MM.1S (cell line): ENCODE data around the gene ZBTB11.

ENCODE experiments used
- DNase-seq: peaks from one replicate; pipeline ENCODE4 v3.0.0-alpha.2; 2015
- H2AFZ ChIP-seq: fragments of 300-600 bp; sonication (generic); 2 replicates; pipeline ENCODE4 v1.6.0; 2016; ENCODE audit warnings: antibody characterized with exemption, low read length
- H3F3A ChIP-seq: fragments of 300-600 bp; sonication (generic); 2 replicates; pipeline ENCODE4 v1.6.1; 2016; ENCODE audit warnings: mild to moderate bottlenecking, antibody characterized with exemption, low read length, moderate library complexity, mixed read lengths; ENCODE audit not compliant: insufficient read depth
- H3K27ac ChIP-seq: fragments of 300-600 bp; sonication (generic); 2 replicates; pipeline ENCODE4 v1.5.1; 2016; ENCODE audit warnings: mild to moderate bottlenecking, low read length
- H3K27me3 ChIP-seq: fragments of 300-600 bp; sonication (generic); replicated peaks from 2 replicates; pipeline ENCODE4 v1.6.0; 2016; ENCODE audit warnings: low read length; ENCODE audit not compliant: insufficient read depth
- H3K36me3 ChIP-seq: fragments of 300-600 bp; sonication (generic); replicated peaks from 2 replicates; pipeline ENCODE4 v1.6.1; 2016; ENCODE audit warnings: mild to moderate bottlenecking, low read length, mixed read lengths; ENCODE audit not compliant: insufficient read depth
- H3K4me1 ChIP-seq: fragments of 300-600 bp; sonication (generic); 2 replicates; pipeline ENCODE4 v1.6.1; 2016; ENCODE audit warnings: low read length, mixed read lengths
- H3K4me2 ChIP-seq: fragments of 300-600 bp; sonication (generic); 2 replicates; pipeline ENCODE4 v1.6.0; 2016; ENCODE audit warnings: low read depth, low read length
- H3K4me3 ChIP-seq: fragments of 300-600 bp; sonication (generic); 2 replicates; pipeline ENCODE4 v1.5.1; 2016; ENCODE audit warnings: low read length, mixed read lengths
- H3K79me2 ChIP-seq: fragments of 300-600 bp; sonication (generic); 2 replicates; pipeline ENCODE4 v1.6.1; 2016; ENCODE audit warnings: mixed run types, low read length, mixed read lengths
- H3K9ac ChIP-seq: fragments of 300-600 bp; sonication (generic); 2 replicates; pipeline ENCODE4 v1.6.1; 2016; ENCODE audit warnings: low read length, mixed read lengths
- H3K9me2 ChIP-seq: fragments of 300-600 bp; sonication (generic); replicated peaks from 2 replicates; pipeline ENCODE4 v1.6.1; 2016; ENCODE audit warnings: mild to moderate bottlenecking, low read length, mixed read lengths; ENCODE audit not compliant: insufficient read depth
- H3K9me3 ChIP-seq: fragments of 300-600 bp; sonication (generic); replicated peaks from 2 replicates; pipeline ENCODE4 v1.6.1; 2016; ENCODE audit warnings: mild to moderate bottlenecking, low read length, mixed read lengths; ENCODE audit not compliant: insufficient read depth
- H4K20me1 ChIP-seq: fragments of 300-600 bp; sonication (generic); 2 replicates; pipeline ENCODE4 v1.6.1; 2016; ENCODE audit warnings: mild to moderate bottlenecking, low read length, moderate library complexity, mixed read lengths; ENCODE audit not compliant: insufficient read depth
- CTCF ChIP-seq: fragments of 300-600 bp; sonication (generic); IDR thresholded peaks from 2 replicates; pipeline ENCODE4 v1.5.1; 2016; ENCODE audit warnings: antibody characterized with exemption, low read length, mixed read lengths
- EZH2 ChIP-seq: fragments of 300-600 bp; sonication (generic); optimal IDR thresholded peaks from 2 replicates; pipeline ENCODE3; 2017; ENCODE audit warnings: low read depth, mild to moderate bottlenecking, antibody characterized with exemption, low read length, mixed read lengths
- EZH2phosphoT487 ChIP-seq: fragments of 300-600 bp; sonication (generic); IDR thresholded peaks from 2 replicates; pipeline ENCODE4 v1.6.1; 2018; ENCODE audit warnings: antibody characterized with exemption, low read length

The ZBTB11 gene

GRCh38 chr3:101603184-101603583 lies 73.7 kb downstream of the ZBTB11 start:
- Histone ChIP-seq H3K27ac (no peak overlapping the region), H3K9me2 (no peaks in the 10 kb centered on the region), H3K4me1 (no peaks in the 10 kb centered on the region), H3F3A (no peaks in the 10 kb centered on the region), H2AFZ (no peak overlapping the region), H3K4me3 (no peak overlapping the region), H3K79me2 (no peaks in the 10 kb centered on the region), H3K36me3 (no peaks in the 10 kb centered on the region), H3K4me2 (no peak overlapping the region), H3K9me3 (no peaks in the 10 kb centered on the region), H3K9ac (no peak overlapping the region), H3K27me3 (no peaks in the 10 kb centered on the region), H4K20me1 (no peaks in the 10 kb centered on the region)
- no peak for DNase-seq
- TF ChIP-seq EZH2phosphoT487 (no peak), CTCF (no peak), EZH2 (no peak)

GRCh38 chr3:101602731-101603130 lies 74.2 kb downstream of the ZBTB11 start:
- Histone ChIP-seq H3K27me3 (no peaks in the 10 kb centered on the region), H4K20me1 (no peaks in the 10 kb centered on the region), H3K9me2 (no peaks in the 10 kb centered on the region), H3K4me2 (no peak overlapping the region), H3K27ac (no peak overlapping the region), H2AFZ (no peak overlapping the region), H3K4me3 (no peak overlapping the region), H3K9me3 (no peaks in the 10 kb centered on the region), H3K9ac (no peak overlapping the region), H3F3A (no peaks in the 10 kb centered on the region), H3K79me2 (no peaks in the 10 kb centered on the region), H3K4me1 (no peaks in the 10 kb centered on the region), H3K36me3 (no peaks in the 10 kb centered on the region)
- TF ChIP-seq EZH2phosphoT487, result no peak
- no peak for TF ChIP-seq EZH2
- no peak for DNase-seq
